Measurements from ENCODE around the gene CCDC59.
"Not testable (repeated sequence)": the region's sequence is repeated elsewhere in the genome, so short reads cannot be mapped to it uniquely, and the experiment has no call there.

CCDC59 gene

GRCh38 chr12:82358200-82359114, at the start of gene CCDC59, which contains the start of gene METTL25:
TSS of gene CCDC59 (minus strand) at chr12:82358387. CDS start at chr12:82358376, 11 bp downstream.
TSS of gene METTL25 (plus strand) at chr12:82358529. CDS start at chr12:82358566, 37 bp downstream.
- DNase-seq (ENCODE audit: low read depth), result peak; percentile 98

GRCh38 chr12:82407481-82407880, 49.3 kb upstream of the CCDC59 start:
- DNase-seq (ENCODE audit: low read depth), result no peak

GRCh38 chr12:82406651-82407050, 48.5 kb upstream of the CCDC59 start:
- DNase-seq (ENCODE audit: low read depth), result no peak

- DNase-seq (ENCODE audit: low read depth), result no peak
These were observed 42.6 kb upstream of the CCDC59 start for GRCh38 chr12:82400819-82401218.

GRCh38 chr12:82398879-82399278, 40.7 kb upstream of the CCDC59 start:
- no peak for DNase-seq (ENCODE audit: low read depth)

GRCh38 chr12:82383930-82384552, 25.9 kb upstream of the CCDC59 start:
- DNase-seq (ENCODE audit: low read depth), result no peak

GRCh38 chr12:82378997-82379396, 20.8 kb upstream of the CCDC59 start:
- DNase-seq (ENCODE audit: low read depth), result no peak

- no peak for DNase-seq (ENCODE audit: low read depth)
These were observed 17.0 kb upstream of the CCDC59 start for GRCh38 chr12:82375201-82375600.

GRCh38 chr12:82366197-82366596, 8.0 kb upstream of the CCDC59 start:
- DNase-seq (ENCODE audit: low read depth), result no peak

- DNase-seq (ENCODE audit: low read depth), result no peak
These were observed 5.8 kb upstream of the CCDC59 start for GRCh38 chr12:82363990-82364389.

GRCh38 chr12:82361461-82361915, 3.3 kb upstream of the CCDC59 start:
- no peak for DNase-seq (ENCODE audit: low read depth)

GRCh38 chr12:82360834-82361233, 2.6 kb upstream of the CCDC59 start:
- not testable (repeated sequence) for DNase-seq (ENCODE audit: low read depth)

- no peak for DNase-seq (ENCODE audit: low read depth)
These were observed 910 bp upstream of the CCDC59 start for GRCh38 chr12:82359115-82359478.

- no peak for DNase-seq (ENCODE audit: low read depth)
These were observed 365 bp downstream of the CCDC59 start for GRCh38 chr12:82357845-82358199.

GRCh38 chr12:82357340-82357739, 847 bp downstream of the CCDC59 start:
- no peak for DNase-seq (ENCODE audit: low read depth)

GRCh38 chr12:82351390-82351789, 6.8 kb downstream of the CCDC59 start:
- no peak for DNase-seq (ENCODE audit: low read depth)

GRCh38 chr12:82350161-82350560, 8.0 kb downstream of the CCDC59 start:
- DNase-seq (ENCODE audit: low read depth), result no peak

GRCh38 chr12:82329508-82329907, 28.7 kb downstream of the CCDC59 start:
- DNase-seq (ENCODE audit: low read depth), result no peak

- DNase-seq (ENCODE audit: low read depth), result no peak
These were observed 30.3 kb downstream of the CCDC59 start for GRCh38 chr12:82327861-82328260.

- no peak for DNase-seq (ENCODE audit: low read depth)
These were observed 31.2 kb downstream of the CCDC59 start for GRCh38 chr12:82326905-82327503.

- no peak for DNase-seq (ENCODE audit: low read depth)
These were observed 32.4 kb downstream of the CCDC59 start for GRCh38 chr12:82325540-82326336.

- no peak for DNase-seq (ENCODE audit: low read depth)
These were observed 38.9 kb downstream of the CCDC59 start for GRCh38 chr12:82319276-82319675.

Data from activated gamma-delta T cell treated with anti-CD3 and anti-CD28 coated beads, Interleukin-2, amount 50 U/mL, for 16 hours (primary cell).